GM12878 (cell line): ENCODE results near the gene GUCA1A. TPM values are rescaled to one million over a fixed set of nuclear protein-coding genes. Genes with fewer than 3 reads are reported as not detected.

Source experiments
- ATAC-seq: fragments of 200-7000 bp; cut with Tn5 transposase; 3 replicates; pipeline ENCODE4 v1.9.1; 2020; ENCODE audit warnings: mild to moderate bottlenecking, moderate library complexity
- BruUV-seq: library from RNA; stranded (reverse); fragments of 400-500 nt; replicated peaks from 2 replicates; lab custom pipeline; 2021; lab: Mats Ljungman, UMichigan
- CTCF ChIA-PET: fragments of 300-600 bp; sonication (Branson Sonifier 250); formaldehyde crosslinking; extraction: SDS; loops from one replicate; lab custom pipeline; 2021; ENCODE audit warnings: inconsistent platforms; lab: Yijun Ruan, JAX
- POLR2A ChIA-PET: fragments of 350-600 bp; formaldehyde crosslinking; extraction: SDS; loops from one replicate; lab custom pipeline; 2021; ENCODE audit warnings: inconsistent platforms; lab: Charles Lee
- RAD21 ChIA-PET: fragments of 300-600 bp; sonication (Branson Sonifier 250); formaldehyde crosslinking; loops from one replicate; lab custom pipeline; 2023; ENCODE audit warnings: antibody characterized with exemption; ENCODE audit not compliant: unreplicated experiment; lab: Charles Lee
- SMC1A ChIA-PET: fragments of 300-600 bp; sonication (Branson Sonifier 250); formaldehyde crosslinking; loops from one replicate; lab custom pipeline; 2023; ENCODE audit not compliant: unreplicated experiment, uncharacterized antibody; lab: Charles Lee
- DNase-seq: peaks from one replicate; pipeline ENCODE4 v3.0.0-alpha.2; 2011; ENCODE audit warnings: low read depth, low spot score
- FAIRE-seq: peaks from 3 replicates; lab custom pipeline; 2011; peaks lifted over from hg19 to GRCh38; lab: Jason Lieb, UNC
- H2AFZ ChIP-seq: 2 replicates; pipeline ENCODE4 v1.6.0; 2011; ENCODE audit warnings: low read depth, low read length, control low read depth; ENCODE audit not compliant: control insufficient read depth
- H3K27ac ChIP-seq: 2 replicates; pipeline ENCODE4 v1.5.1; 2011; ENCODE audit warnings: control low read depth; ENCODE audit not compliant: control insufficient read depth, insufficient read depth
- H3K27me3 ChIP-seq, 2 experiments: replicated peaks in 1 of 2; 2 replicates each; pipeline versions ENCODE4 v1.6.0 to v1.6.1; 2011; ENCODE audit warnings: low read length in 1 of 2; ENCODE audit not compliant: control insufficient read depth in 2 of 2, insufficient read depth in 2 of 2
- H3K36me3 ChIP-seq, 2 experiments: 2 replicates each; pipeline ENCODE4 v1.5.1; 2011; ENCODE audit warnings: low read length in 1 of 2; ENCODE audit not compliant: control insufficient read depth in 2 of 2, insufficient read depth in 2 of 2
- H3K4me1 ChIP-seq: 2 replicates; pipeline ENCODE4 v1.6.1; 2011; ENCODE audit warnings: mild to moderate bottlenecking, low read length, moderate library complexity, mixed read lengths; ENCODE audit not compliant: control insufficient read depth, insufficient read depth
- H3K4me2 ChIP-seq: 2 replicates; pipeline ENCODE4 v1.6.0; 2011; ENCODE audit warnings: control low read depth; ENCODE audit not compliant: control insufficient read depth, insufficient read depth
- H3K4me3 ChIP-seq: fragments of 200-600 bp; sonication (generic); 2 replicates; pipeline ENCODE4 v1.5.1; 2016
- H3K79me2 ChIP-seq: 2 replicates; pipeline ENCODE4 v1.6.0; 2011; ENCODE audit warnings: low read length; ENCODE audit not compliant: control insufficient read depth, insufficient read depth
- H3K9ac ChIP-seq: 2 replicates; pipeline ENCODE4 v1.8.0; 2011; ENCODE audit warnings: low read length, control low read depth, mixed read lengths; ENCODE audit not compliant: control insufficient read depth, insufficient read depth
- H3K9me3 ChIP-seq: replicated peaks from 3 replicates; pipeline ENCODE4 v1.5.1; 2011; ENCODE audit warnings: mild to moderate bottlenecking, low read length; ENCODE audit not compliant: control insufficient read depth, insufficient read depth
- H4K20me1 ChIP-seq: 2 replicates; pipeline ENCODE4 v1.6.0; 2011; ENCODE audit not compliant: control insufficient read depth, insufficient read depth
- CBX3 ChIP-seq: fragments of 200-600 bp; sonication (generic); IDR thresholded peaks from 2 replicates; pipeline ENCODE4 v1.6.1; 2016; ENCODE audit warnings: low read depth, borderline replicate concordance
- CHD1 ChIP-seq: IDR thresholded peaks from 2 replicates; pipeline ENCODE4 v1.6.1; 2012; ENCODE audit warnings: low read depth, low read length, improper control_type of control experiment
- CREB1 ChIP-seq: IDR thresholded peaks from 2 replicates; pipeline ENCODE4 v1.6.1; 2012; ENCODE audit warnings: low read depth, mild to moderate bottlenecking, inconsistent platforms
- EGR1 ChIP-seq, 2 experiments: IDR thresholded peaks; 1 replicate in 1 of 2; 2 replicates in 1 of 2; pipeline ENCODE4 v1.6.1; 2011 to 2012; ENCODE audit warnings: low read depth in 2 of 2, low read length in 2 of 2, borderline replicate concordance in 1 of 2, mild to moderate bottlenecking in 1 of 2, moderate library complexity in 1 of 2
- EP300 ChIP-seq, 2 experiments: fragments of 150-350 bp in 1 of 2; IDR thresholded peaks; 2 replicates each; pipeline ENCODE4 v1.6.1; 2011 to 2012; ENCODE audit warnings: low read depth in 2 of 2, low read length in 2 of 2, borderline replicate concordance in 1 of 2, improper control_type of control experiment in 1 of 2, inconsistent platforms in 1 of 2; ENCODE audit not compliant: control insufficient read depth in 1 of 2
- ESRRA ChIP-seq: IDR thresholded peaks from 2 replicates; pipeline ENCODE4 v1.6.1; 2012; ENCODE audit warnings: mild to moderate bottlenecking, low read length, improper control_type of control experiment
- IKZF1 ChIP-seq: fragments of 450-650 bp; conservative IDR thresholded peaks from 2 replicates; pipeline ENCODE4 v1.6.1; 2017; ENCODE audit warnings: antibody characterized with exemption, mild to moderate bottlenecking
- KLF5 ChIP-seq: fragments of 450-650 bp; IDR thresholded peaks from 2 replicates; pipeline ENCODE4 v1.6.1; 2014; ENCODE audit warnings: mild to moderate bottlenecking; ENCODE audit not compliant: partially characterized antibody
- MYC ChIP-seq: IDR thresholded peaks from 2 replicates; pipeline ENCODE4 v1.6.1; 2011; ENCODE audit warnings: mild to moderate bottlenecking, low read length, moderate library complexity, inconsistent platforms; ENCODE audit not compliant: insufficient read depth, insufficient replicate concordance, insufficient read length, severe bottlenecking
- RAD21 ChIP-seq: IDR thresholded peaks from 2 replicates; pipeline ENCODE4 v1.6.1; 2011; ENCODE audit warnings: mild to moderate bottlenecking, low read depth, low read length, moderate library complexity; ENCODE audit not compliant: insufficient read depth
- RAD51 ChIP-seq: fragments of 450-650 bp; IDR thresholded peaks from 2 replicates; pipeline ENCODE4 v1.6.1; 2016; ENCODE audit warnings: moderate library complexity, mild to moderate bottlenecking, inconsistent platforms
- SMAD1 ChIP-seq: fragments of 450-650 bp; IDR thresholded peaks from 2 replicates; pipeline ENCODE4 v1.6.1; 2018; ENCODE audit warnings: mild to moderate bottlenecking, low read depth; ENCODE audit not compliant: partially characterized antibody
- TAF1 ChIP-seq: IDR thresholded peaks from 2 replicates; pipeline ENCODE4 v1.6.1; 2011; ENCODE audit warnings: mild to moderate bottlenecking, low read depth, low read length, borderline replicate concordance
- TARDBP ChIP-seq: IDR thresholded peaks from 2 replicates; pipeline ENCODE4 v1.6.1; 2016; ENCODE audit warnings: borderline replicate concordance
- ZNF24 ChIP-seq: fragments of 450-650 bp; IDR thresholded peaks from 2 replicates; pipeline ENCODE4 v1.6.1; 2017; ENCODE audit warnings: antibody characterized with exemption, mild to moderate bottlenecking
- WGBS: methylation state at CpG from one replicate; pipeline ENCODE4 v1.1.6; 2016; ENCODE audit warnings: low lambda C conversion rate; ENCODE audit not compliant: insufficient replicate concordance, insufficient coverage; ENCODE audit errors: missing lambda C conversion rate; 5-methylcytosine and 5-hydroxymethylcytosine counted together
- in situ Hi-C: fragments of 300-500 bp; cut with MboI; formaldehyde crosslinking; loops from 9 replicates; pipeline ENCODE4 v1.14.3; 2018; ENCODE audit warnings: mixed read lengths
- intact Hi-C: fragments of 100-400 bp; cut with micrococcal nuclease; formaldehyde crosslinking; loops from one replicate; pipeline ENCODE4 v1.14.2; 2022; ENCODE audit not compliant: unreplicated experiment
- polyA plus RNA-seq, 11 experiments: library from polyadenylated mRNA; depleted of rRNA in 4 of 11; unstranded in 6 of 11; stranded (reverse) in 5 of 11; fragments of >200 nt; fragmentation: Nextera tagmentation in 4 of 11; fragmentation: Illumina TruSeq in 1 of 11; extraction: Ambion mirVana in 4 of 11; extraction: Trizol in 1 of 11; gene quantifications; 1 replicate in 1 of 11; 2 replicates in 10 of 11; pipeline versions ENCODE4 v1.2.1 to v1.2.3, GENCODE V29; 2011 to 2016; ENCODE audit warnings: inconsistent platforms in 2 of 11, missing spikeins in 2 of 11, low read depth in 1 of 11
- total RNA-seq, 4 experiments: library from RNA; depleted of rRNA in 3 of 4; stranded (reverse); fragments of >200 nt in 3 of 4; fragmentation: Illumina TruSeq in 1 of 4; extraction: Trizol in 1 of 4; gene quantifications; 2 replicates each; pipeline versions ENCODE4 v1.2.1 to v1.2.3, GENCODE V29; 2013 to 2021
- TF ChIP-seq, protein P1 (sequence below): fragments of 450-650 bp; IDR thresholded peaks from 2 replicates; pipeline ENCODE4 v1.6.1; 2016; ENCODE audit warnings: mild to moderate bottlenecking, moderate library complexity, borderline replicate concordance

GUCA1A gene
- total and polyA plus RNA-seq, 10 of the 15 experiments (the other 5 are each of a cell fraction or from before 2014, with no cell fraction given), result not detected

DNA sequence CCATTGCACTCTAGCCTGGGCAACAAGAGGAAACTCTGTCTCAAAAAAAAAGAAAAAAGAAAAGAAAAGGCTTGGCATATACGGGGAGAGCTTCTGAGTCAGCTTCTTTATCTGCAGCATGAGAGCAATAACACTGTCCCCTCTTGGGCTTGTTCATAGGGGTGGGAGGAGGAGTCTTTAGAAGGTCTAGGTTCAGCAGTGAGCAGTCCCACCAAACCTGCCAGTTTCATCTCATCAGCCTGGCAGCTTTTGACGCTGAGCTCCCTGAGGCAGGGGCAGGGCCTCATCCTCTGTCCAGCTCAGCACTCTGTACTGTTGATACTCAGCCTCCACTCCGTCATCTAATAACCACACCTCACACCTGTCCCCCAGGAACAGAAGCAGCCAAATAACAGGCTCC is 25.1 kb upstream of the GUCA1A start (continued):
- TF ChIP-seq, protein P1, sequence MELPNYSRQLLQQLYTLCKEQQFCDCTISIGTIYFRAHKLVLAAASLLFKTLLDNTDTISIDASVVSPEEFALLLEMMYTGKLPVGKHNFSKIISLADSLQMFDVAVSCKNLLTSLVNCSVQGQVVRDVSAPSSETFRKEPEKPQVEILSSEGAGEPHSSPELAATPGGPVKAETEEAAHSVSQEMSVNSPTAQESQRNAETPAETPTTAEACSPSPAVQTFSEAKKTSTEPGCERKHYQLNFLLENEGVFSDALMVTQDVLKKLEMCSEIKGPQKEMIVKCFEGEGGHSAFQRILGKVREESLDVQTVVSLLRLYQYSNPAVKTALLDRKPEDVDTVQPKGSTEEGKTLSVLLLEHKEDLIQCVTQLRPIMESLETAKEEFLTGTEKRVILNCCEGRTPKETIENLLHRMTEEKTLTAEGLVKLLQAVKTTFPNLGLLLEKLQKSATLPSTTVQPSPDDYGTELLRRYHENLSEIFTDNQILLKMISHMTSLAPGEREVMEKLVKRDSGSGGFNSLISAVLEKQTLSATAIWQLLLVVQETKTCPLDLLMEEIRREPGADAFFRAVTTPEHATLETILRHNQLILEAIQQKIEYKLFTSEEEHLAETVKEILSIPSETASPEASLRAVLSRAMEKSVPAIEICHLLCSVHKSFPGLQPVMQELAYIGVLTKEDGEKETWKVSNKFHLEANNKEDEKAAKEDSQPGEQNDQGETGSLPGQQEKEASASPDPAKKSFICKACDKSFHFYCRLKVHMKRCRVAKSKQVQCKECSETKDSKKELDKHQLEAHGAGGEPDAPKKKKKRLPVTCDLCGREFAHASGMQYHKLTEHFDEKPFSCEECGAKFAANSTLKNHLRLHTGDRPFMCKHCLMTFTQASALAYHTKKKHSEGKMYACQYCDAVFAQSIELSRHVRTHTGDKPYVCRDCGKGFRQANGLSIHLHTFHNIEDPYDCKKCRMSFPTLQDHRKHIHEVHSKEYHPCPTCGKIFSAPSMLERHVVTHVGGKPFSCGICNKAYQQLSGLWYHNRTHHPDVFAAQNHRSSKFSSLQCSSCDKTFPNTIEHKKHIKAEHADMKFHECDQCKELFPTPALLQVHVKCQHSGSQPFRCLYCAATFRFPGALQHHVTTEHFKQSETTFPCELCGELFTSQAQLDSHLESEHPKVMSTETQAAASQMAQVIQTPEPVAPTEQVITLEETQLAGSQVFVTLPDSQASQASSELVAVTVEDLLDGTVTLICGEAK, result no peak
- no peak for TF ChIP-seq IKZF1
- no peak for TF ChIP-seq TARDBP
- no peak for TF ChIP-seq TAF1
- no peak for TF ChIP-seq EP300 (IDR thresholded peaks at IDR 0.05; ENCODE audit: borderline replicate concordance in 1 of 2, control insufficient read depth in 1 of 2, low read depth in 2 of 2, low read length in 2 of 2)
- no peak for TF ChIP-seq ZNF24
- no peak for TF ChIP-seq MYC
- no peak for TF ChIP-seq KLF5

DNA sequence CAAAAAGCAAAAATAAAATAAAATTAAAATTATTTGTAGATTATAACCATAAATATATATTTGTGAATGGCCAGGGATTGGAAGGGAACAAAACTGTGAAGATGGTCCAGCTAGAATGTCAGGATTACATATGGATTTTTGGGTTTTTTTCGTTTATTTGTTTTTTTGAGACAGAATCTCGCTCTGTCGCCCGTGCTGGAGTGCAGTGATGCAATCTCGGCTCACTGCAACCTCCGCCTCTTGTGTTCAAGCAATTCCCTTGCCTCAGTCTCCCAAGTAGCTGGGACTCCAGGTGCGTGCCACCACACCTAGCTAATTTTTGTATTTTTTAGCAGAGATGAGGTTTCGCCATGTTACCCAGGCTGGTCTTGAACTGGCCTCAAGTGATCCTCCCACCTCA is 22.9 kb upstream of the GUCA1A start:
- ATAC-seq (no peak), DNase-seq (no peak), FAIRE-seq (no peak)
- WGBS, result 43% methylated on average over 8 of the region's 8 CpGs
- H3K9me3 ChIP-seq, result no peaks in the 10 kb centered on the region
- H2AFZ ChIP-seq, result no peak overlapping the region
- no peaks in the 10 kb centered on the region for H3K4me1 ChIP-seq
- ChIA-PET CTCF (no interaction called here), POLR2A (no interaction called here), SMC1A (interaction anchor here (1.1 kb wide), 1 partner anchor 13 kb away, joined by 3 read pairs; no protein-coding TSS in a partner anchor), RAD21 (no interaction called here)
- intact Hi-C loops, result no loop called here
- no peak overlapping the region for H3K4me2 ChIP-seq
- H3K9ac ChIP-seq, result no peak overlapping the region
- no peaks in the 10 kb centered on the region for H3K79me2 ChIP-seq
- BruUV-seq, result no TSS peak
- no peak overlapping the region for H3K4me3 ChIP-seq
- H3K36me3 ChIP-seq, result no peaks in the 10 kb centered on the region
- H4K20me1 ChIP-seq, result no peaks in the 10 kb centered on the region
- no peak overlapping the region for H3K27ac ChIP-seq
- H3K27me3 ChIP-seq, result peaks cover 0 to 2% of the 10 kb centered on the region in 2 experiments; a peak in 2 of 4 replicates
- in situ Hi-C loops, result no loop called here
- no peak for TF ChIP-seq SMAD1
- TF ChIP-seq, protein P1, result no peak
- TF ChIP-seq CHD1, result no peak
- TF ChIP-seq EGR1 (IDR thresholded peaks at IDR 0.05; ENCODE audit: borderline replicate concordance in 1 of 2, low read depth in 2 of 2, low read length in 2 of 2), result no peak
- TF ChIP-seq CBX3, result no peak
- TF ChIP-seq CREB1, result no peak
- no peak for TF ChIP-seq ESRRA
- TF ChIP-seq KLF5, result no peak
- no peak for TF ChIP-seq RAD51
- TF ChIP-seq RAD21, result no peak
